HG02623 (cell line): Measurements from ENCODE around the gene TPSB2.

Experiments used
- ATAC-seq: cut with Tn5 transposase; IDR thresholded peaks from one replicate; pipeline ENCODE4 v1.9.1; 2021; ENCODE audit warnings: moderate library complexity; ENCODE audit not compliant: unreplicated experiment

TPSB2 gene

GRCh38 chr16:1221628-1222552 is 8.1 kb downstream of the TPSB2 start:
- ATAC-seq, result no peak

DNA sequence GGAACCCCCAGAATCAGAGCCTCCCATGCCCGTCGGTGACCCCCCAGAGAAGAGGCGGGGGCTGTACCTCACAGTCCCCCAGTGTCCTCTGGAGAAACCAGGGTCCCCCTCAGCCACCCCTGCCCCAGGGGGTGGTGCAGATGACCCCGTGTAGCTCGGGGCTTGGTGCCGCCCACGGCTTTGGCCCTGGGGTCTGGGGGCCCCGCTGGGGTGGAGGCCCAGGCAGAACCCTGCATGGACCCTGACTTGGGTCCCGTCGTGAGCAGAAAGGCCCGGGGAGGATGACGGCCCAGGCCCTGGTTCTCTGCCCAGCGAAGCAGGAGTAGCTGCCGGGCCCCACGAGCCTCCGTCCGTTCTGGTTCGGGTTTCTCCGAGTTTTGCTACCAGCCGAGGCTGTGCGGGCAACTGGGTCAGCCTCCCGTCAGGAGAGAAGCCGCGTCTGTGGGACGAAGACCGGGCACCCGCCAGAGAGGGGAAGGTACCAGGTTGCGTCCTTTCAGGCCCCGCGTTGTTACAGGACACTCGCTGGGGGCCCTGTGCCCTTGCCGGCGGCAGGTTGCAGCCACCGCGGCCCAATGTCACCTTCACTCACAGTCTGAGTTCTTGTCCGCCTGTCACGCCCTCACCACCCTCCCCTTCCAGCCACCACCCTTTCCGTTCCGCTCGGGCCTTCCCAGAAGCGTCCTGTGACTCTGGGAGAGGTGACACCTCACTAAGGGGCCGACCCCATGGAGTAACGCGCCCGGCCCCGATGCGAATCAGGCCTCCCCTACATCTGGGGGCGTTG is 8.9 kb downstream of the TPSB2 start:
- ATAC-seq, result no peak

DNA sequence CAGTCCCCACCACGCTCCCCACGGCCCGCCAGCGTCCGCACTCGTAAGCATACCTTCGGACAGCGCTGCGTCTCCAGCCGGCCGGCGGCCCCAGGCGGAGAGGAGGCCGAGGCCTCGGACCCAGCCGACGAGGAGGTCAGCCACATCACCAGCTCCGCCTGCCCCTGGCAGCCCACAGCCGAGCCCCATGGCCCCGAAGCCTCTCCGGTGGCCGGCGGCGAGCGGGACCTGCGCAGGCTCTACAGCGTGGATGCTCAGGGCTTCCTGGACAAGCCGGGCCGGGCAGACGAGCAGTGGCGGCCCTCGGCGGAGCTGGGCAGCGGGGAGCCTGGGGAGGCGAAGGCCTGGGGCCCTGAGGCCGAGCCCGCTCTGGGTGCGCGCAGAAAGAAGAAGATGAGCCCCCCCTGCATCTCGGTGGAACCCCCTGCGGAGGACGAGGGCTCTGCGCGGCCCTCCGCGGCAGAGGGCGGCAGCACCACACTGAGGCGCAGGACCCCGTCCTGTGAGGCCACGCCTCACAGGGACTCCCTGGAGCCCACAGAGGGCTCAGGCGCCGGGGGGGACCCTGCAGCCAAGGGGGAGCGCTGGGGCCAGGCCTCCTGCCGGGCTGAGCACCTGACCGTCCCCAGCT is 9.8 kb downstream of the TPSB2 start:
- ATAC-seq, result no peak

DNA sequence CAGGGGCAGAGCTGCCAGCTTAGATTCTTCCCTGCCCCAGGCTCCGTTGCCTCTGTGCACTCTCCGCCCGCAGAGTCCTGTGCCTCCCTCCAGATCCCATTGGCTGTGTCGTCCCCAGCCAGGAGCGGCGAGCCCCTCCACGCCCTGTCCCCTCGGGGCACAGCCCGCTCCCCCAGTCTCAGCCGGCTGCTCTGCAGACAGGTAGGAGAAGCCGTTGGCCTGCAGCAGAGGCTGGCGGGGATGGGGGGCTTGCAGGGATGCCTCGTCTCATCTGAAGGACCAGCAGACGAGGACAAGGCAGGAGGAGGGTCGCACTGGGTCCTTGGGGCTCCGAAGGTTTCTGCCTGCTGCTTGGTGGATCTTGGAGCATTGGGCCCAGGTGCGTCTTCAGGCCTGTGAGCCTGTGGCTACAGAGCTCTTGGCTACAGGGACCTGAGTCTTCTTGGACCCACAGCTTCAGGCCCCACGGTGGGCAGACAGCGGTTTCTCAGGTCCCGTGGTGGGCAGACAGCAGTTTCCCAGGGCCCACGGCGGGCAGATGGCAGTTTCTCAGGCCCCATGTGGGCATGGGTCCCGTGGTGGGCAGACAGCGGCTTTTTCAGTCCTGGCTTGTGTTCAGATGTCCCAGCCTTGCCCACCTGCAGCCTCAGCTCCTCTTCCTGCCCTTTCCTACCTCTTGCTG is 10.9 kb downstream of the TPSB2 start:
- ATAC-seq, result no peak

GRCh38 chr16:1218061-1218929 is 11.7 kb downstream of the TPSB2 start:
- no peak for ATAC-seq

DNA sequence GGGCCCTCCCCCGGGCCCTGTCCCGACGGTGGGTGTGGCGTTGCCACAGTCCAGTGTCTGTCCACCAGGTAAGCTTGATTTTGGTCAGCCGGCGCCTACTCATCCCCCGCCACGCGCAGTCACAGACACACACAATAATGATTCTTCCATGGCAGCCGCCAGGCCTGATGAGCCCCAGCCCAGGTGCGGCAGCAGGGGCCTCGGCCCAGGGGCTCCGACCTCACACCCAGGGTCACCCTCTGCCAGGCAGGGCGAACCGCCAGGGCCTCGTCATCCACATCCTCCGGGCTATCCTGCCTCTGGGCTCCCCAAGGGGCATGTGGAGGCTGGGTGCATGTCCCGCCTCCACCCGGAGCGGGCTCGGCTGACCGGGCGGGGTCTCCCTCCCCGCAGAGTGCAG is 12.5 kb downstream of the TPSB2 start:
- ATAC-seq, result no peak

DNA sequence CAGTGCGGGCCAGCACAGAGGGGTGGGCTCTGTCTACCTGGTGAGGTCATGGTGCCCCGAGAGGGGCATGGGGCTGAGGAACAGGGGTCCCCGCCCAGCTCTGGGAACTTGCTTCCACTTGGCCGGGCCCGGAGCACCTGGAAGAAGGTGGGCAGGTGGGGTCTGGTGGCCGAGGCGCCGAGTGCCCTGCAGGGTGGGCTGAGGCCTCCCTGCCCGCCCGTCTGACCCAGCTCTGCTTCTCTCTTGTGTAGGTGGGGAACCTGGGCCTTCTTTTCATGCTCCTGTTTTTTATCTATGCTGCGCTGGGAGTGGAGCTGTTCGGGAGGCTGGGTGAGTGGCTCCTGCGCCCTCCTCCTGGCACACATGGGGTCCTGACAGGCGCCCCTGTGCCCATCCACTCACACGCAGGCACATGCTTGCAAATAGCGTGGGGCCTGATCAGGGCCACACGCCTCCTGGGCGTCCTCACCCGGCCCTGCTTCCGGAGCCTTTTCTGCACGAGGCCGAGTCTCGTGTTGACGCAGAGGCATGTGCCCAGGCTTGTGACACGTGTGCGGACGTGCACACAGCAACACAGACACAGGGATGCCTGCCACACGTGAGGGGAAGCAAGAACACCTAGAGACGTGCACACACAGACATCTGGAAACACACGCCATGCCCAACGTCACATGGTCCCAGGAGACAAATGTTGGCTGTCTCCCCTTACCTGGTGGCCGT is 13.1 kb downstream of the TPSB2 start:
- no peak for ATAC-seq

DNA sequence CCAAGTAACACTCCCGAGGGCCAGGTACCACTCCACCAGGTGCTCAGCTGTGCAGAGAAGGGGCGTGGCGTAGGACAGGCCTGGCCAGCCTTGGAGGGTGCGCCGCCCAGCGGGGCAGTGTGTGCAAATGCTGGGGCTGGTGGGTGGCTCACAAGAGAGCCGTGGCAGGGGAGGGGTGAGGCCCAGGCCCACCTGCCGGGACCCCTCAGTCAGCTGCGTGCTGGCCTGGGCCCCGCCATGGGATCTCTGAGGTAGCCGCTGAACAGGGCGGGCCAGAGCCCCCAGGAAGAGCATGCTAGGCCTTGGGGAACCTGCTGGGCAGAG is 13.7 kb downstream of the TPSB2 start:
- ATAC-seq, result no peak

GRCh38 chr16:1215574-1216295 is 14.2 kb downstream of the TPSB2 start:
- ATAC-seq, result no peak

GRCh38 chr16:1214719-1215118 is 15.3 kb downstream of the TPSB2 start:
- no peak for ATAC-seq

DNA sequence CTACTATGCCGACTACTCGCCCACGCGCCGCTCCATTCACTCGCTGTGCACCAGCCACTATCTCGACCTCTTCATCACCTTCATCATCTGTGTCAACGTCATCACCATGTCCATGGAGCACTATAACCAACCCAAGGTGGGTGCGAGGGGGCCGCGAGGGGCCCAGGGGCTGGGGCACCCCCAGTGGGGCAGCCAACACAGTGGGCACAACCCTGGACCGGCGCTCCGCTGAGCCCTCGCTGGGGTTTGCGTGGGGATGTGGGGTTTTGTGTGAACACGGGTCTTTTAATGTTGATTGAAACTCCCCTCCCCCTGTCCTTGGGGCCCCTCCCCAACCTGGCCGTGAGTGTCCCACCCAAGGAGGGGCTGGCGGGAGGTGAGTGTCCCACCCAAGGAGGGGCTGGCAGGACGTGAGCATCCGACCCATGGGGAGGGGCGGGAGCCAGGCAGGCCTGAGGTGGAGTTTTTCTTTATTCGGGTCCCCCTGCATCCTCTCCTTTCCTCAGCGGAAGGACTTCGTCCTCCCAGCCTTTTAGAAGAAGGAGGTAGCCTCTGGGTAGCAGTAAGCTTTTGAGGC is 16.1 kb downstream of the TPSB2 start:
- no peak for ATAC-seq

GRCh38 chr16:1213231-1213630 is 16.8 kb downstream of the TPSB2 start:
- no peak for ATAC-seq

DNA sequence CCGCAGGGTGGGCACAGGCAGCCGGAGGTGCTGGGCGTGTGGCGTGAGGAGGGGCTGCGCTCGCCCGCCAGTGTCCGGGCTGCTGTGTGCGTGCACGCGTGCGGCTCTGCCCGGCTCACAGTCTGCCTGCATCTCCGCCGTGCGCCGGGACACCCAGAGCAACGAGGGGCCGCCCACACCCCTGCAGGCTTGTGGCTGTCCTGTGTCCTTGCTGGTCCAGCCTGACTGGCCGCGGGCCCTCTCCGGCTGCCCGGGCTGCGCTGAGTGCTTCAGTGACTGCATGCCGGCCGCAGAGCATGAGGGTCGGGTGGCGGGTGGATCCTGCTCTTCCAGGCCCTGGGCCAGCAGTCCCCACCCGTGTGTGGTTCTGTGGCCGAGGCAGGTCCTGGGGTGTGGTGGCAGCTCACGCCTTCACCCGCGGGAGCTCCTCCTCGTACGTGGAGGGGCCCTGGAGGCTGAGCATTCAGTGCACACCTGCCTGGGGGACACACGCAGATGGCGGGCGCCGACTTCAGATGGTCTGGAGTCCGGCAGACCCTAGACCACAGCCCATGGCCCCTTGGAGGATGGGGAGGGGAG is 17.3 kb downstream of the TPSB2 start:
- no peak for ATAC-seq

DNA sequence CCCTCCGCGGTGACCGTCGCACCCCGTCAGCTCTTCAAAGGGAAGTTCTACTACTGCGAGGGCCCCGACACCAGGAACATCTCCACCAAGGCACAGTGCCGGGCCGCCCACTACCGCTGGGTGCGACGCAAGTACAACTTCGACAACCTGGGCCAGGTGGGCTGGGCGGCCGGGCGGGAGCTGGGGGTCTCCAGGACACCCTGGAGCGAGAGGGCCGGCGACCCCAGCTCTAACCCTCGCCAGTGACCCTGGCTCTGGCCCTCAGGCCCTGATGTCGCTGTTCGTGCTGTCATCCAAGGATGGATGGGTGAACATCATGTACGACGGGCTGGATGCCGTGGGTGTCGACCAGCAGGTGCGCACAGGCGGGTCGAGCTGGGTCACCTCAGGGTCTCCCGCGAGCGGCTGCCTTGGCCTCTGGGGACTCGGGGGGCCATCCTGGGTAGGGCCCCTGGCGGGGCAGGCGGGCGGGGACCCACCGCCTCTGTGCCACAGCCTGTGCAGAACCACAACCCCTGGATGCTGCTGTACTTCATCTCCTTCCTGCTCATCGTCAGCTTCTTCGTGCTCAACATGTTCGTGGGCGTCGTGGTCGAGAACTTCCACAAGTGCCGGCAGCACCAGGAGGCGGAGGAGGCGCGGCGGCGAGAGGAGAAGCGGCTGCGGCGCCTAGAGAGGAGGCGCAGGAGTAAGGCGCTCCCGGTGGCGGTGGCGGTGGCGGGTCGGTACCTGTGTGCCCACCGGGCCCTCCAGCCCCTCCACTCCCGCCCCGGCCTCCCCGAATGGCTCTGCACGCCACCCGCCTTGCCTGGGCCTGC is 18.3 kb downstream of the TPSB2 start:
- ATAC-seq, result no peak

GRCh38 chr16:1210461-1210860 is 19.5 kb downstream of the TPSB2 start:
- no peak for ATAC-seq

DNA sequence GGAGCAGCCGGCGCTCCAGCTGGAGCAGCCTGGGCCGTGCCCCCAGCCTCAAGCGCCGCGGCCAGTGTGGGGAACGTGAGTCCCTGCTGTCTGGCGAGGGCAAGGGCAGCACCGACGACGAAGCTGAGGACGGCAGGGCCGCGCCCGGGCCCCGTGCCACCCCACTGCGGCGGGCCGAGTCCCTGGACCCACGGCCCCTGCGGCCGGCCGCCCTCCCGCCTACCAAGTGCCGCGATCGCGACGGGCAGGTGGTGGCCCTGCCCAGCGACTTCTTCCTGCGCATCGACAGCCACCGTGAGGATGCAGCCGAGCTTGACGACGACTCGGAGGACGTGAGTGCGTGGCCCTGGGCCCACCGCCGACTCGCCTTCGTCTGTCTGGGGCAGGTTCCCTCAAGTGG is 20.9 kb downstream of the TPSB2 start:
- ATAC-seq, result no peak

- ATAC-seq, result no peak
Observed at GRCh38 chr16:1208239-1208830, 21.6 kb downstream of the TPSB2 start.
